EL (cell line): Measurements from ENCODE around the gene GTPBP4.

Experiments
- DNase-seq: peaks from one replicate; pipeline ENCODE4 v3.0.0-alpha.2; 2016

GTPBP4 gene

GRCh38 chr10:987870-988666 is at the start of gene GTPBP4:
Gene GTPBP4, plus strand, starts transcription at chr10:988434. Its CDS starts 46 bp downstream, at chr10:988480.
- peak; percentile 98 for DNase-seq

DNA sequence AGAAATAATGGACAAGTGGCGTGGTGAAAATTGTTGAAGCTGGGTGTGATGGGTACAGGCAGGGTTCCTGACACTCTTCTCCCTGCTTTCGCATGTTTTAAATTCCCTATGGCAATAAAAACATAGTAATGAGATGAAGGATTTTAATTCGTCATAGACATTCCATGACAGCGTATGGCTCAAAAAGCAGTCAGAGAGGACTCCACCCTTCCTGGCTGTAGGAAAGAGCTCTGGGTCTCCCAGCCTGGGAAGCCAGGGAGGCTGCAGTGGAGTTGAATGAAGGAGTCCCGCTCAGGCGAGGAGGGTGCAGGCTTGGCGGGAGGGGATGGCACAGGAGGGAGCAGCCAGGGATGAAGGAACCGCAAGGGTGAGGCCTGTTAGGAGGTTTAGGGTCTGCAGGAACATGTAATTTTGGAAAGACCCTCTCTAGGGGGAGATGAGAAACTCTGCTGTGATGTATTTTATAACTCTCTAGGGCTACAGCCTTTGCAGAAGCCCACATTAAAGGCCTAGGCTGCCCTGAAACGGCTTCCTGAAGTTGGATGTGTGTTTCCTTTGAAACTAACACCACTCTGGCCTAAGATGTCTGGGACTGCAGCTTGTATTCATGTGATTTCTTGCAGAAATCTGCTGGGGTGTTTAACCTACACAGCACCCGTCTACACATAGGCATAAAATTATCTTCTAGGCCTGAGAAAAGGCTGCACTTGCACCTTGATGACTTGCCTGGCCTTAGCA is 49.1 kb upstream of the GTPBP4 start:
- DNase-seq: peak; percentile 26

GRCh38 chr10:943334-944033 is 44.8 kb upstream of the GTPBP4 start:
- DNase-seq: no peak

GRCh38 chr10:944034-944831 is 44.0 kb upstream of the GTPBP4 start:
- DNase-seq: peak; percentile 67

- no peak for DNase-seq
These were observed 42.5 kb upstream of the GTPBP4 start for GRCh38 chr10:945778-946177.

DNA sequence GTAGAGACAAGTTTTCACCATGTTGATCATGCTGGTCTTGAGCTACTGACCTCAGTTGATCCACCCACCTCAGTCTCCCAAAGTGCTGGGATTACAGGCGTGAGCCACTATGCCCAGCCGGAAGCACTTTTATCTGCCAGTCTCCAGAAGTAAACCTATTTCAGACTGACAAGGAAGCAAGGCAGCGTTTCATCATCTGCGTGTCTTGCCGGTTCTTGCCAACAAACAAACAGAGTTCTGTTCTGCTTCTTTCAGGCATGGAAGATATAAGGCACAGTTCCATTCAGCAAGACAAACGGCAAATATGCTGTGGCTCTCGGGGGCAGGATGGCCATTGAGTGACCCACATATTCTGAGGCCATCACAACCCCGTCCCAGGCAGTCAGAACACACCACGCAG is 41.2 kb upstream of the GTPBP4 start:
- no peak for DNase-seq

GRCh38 chr10:947881-948280 is 40.4 kb upstream of the GTPBP4 start:
- no peak for DNase-seq

- no peak for DNase-seq
These were observed 39.9 kb upstream of the GTPBP4 start for GRCh38 chr10:948347-948746.

- no peak for DNase-seq
These were observed 38.8 kb upstream of the GTPBP4 start for GRCh38 chr10:949446-949845.

DNA sequence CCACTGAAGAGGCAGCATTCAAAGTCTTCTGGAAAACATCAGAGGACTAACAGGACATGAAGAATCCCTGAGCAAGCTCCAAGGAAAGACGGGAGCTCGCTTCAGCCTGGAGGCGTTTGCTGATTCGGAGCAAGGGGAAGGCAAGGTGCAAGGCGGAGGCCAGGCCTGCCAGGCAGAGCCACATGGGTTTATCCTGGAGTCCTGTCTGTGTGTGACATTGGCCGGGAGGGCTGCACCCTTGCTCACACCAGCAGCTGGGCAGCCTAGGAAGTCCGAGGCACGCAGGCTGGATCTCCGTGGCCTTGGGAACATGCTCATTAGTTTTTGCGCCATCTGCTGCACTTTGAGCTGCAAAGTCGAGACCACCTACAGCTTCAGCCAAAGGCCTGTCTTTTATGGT is 34.4 kb upstream of the GTPBP4 start:
- DNase-seq: no peak

- DNase-seq: no peak
These were observed 33.8 kb upstream of the GTPBP4 start for GRCh38 chr10:954396-954795.

GRCh38 chr10:955127-955819 is 33.0 kb upstream of the GTPBP4 start:
- DNase-seq: no peak

DNA sequence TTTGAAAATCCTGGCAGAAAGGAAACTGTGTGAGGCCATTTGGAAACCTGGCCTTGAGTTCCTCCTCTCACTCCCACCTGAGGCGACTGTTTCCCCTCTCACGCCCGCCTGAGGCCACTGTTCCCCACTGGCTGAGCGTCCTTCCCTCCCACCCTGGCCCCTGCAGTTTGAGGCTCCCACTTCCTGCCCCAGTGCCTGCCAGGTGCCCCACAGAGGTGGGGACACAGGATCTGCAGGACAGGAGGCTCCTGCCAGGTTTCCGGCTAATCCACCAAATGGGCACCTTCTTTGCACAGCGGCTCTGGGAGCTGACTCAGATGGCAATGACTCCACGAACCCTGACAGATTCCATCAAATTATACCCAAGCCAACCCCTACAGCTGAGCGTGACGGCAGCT is 32.4 kb upstream of the GTPBP4 start:
- DNase-seq: no peak

GRCh38 chr10:958106-958505 is 30.1 kb upstream of the GTPBP4 start:
- DNase-seq: no peak

DNA sequence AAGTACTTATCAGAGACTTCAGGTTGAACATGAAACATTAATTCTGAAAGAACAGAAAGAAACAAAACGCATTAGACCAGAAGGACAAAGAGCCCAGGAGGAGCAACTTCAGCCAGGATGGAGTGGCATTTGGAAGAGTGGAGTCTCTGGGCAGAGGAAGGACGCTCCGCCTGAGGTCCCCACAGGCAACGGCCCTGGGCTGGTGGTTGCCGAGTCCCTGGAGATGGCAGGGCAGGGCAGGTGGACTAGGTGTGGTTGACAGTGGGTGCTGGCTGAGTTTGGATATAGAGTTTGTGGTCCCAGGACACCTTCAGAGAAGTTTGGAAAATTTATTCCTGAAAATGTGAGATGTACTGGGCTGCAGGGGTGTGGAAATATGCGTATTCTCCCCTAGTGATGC is 29.4 kb upstream of the GTPBP4 start:
- no peak for DNase-seq

DNA sequence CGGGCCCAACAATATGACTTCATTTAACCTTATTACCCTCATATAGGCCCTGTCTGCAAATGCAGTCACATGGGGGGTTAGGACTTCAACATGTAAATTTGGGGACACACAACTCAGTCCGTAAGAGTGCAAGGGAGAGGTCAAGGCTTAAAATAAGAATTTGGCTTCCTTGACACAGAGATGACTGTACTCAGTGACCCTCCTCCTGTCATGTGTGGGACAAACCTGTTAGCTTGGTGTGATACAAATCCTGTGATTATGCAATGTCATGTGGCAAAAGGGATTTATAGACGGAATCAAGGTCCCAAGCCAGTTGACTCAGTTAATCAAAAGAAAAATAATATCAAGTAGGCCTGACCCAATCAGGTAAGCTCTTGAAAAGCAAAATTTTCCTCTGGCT is 25.9 kb upstream of the GTPBP4 start:
- no peak for DNase-seq

- DNase-seq: no peak
These were observed 25.0 kb upstream of the GTPBP4 start for GRCh38 chr10:963186-963585.

- no peak for DNase-seq
These were observed 24.6 kb upstream of the GTPBP4 start for GRCh38 chr10:963655-964054.

DNA sequence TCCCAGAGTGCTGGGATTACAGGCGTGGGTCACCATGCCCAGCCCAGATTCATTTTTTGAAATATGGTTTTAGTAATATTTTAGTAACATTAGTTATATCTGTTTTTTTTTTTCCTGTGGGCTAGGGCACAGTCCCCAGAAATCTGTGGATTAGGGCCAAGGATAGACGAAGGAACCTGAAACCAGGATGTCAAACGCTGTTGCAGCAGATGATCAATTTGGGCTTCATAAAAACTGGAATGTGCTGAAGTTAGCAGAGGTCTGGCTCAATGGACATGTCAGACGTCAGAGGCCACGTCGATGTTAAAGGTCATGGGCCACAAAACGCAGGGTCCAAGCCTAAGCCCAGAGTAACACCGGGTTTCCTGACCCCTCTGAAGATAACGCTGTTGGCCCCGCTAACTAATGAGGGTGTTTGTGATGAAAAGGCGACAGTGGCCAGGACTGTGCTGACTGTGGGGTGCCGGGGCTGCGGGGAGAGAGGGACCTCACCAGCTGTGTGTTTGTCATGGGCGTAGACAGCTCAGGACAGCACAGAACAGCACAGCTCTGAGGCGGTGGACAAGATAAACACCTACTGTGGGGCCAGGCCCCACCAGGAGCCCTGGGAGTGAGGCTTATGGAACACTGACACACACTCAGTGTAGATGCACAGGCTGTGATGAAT is 23.8 kb upstream of the GTPBP4 start:
- no peak for DNase-seq

DNA sequence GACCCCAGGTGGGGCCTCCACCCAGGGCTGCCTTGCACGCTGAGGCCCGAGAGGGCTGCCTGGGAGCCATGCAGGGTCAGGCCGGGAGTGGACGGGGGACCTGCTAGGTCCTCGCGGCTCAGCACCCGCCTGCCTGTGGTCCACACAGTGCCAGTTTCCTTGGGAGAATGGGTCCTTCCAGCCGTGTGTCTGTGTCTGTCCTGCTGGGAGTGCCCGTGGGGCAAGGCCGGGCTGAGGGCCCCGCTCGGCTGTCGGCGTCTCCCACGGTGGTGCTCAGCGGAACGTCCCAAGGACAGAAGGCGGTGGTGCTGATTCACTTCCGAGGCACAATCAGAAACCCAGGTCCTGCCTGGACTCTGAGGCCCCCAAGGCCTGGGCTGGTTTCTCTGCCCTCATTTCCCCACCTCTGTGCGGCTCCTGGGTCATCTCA is 23.2 kb upstream of the GTPBP4 start:
- no peak for DNase-seq

DNA sequence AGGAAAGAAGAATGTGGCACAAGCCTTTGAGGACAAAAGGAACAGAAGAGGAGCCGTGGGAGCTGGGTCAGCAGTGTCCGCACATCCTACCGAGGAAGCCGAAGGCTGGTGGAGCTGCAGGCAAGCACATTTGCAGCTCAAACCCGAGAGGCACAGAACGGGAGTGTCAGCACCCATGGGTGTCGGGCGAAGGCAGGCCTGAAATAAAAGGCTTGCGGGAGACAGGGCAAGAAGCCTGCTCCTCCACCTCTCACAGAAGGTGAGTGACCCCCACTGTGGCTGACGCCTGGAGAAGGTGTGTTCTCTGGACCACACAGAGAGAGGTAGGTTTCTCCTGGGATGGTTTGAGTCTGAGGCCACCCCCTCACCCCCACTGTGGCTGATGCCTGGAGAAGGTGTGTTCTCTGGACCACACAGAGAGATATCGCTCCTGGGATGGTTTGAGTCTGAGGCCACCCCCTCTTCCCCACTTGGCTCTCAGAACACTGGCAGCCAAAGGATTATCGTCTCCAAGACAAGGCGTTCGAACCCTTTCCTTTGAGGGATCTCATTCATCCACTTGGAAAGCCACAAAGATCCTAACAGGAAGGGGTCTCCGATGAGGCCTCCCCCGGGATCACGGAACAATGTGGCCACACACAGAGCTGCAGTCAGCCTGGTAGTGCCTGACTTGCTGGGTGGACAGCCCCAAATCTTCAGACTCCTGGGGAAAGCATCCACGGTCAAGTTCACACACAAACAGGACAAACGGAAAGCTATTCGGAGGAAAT is 21.6 kb upstream of the GTPBP4 start:
- DNase-seq: no peak
